Cardiac ventricle fibroblast (primary cell): ENCODE results near the gene C1orf115. TPM values are rescaled to one million over a fixed set of nuclear protein-coding genes. Genes with fewer than 3 reads are reported as not detected.

Experiments used
- total RNA-seq: library from RNA; depleted of rRNA; stranded (reverse); fragments of >200 nt; gene quantifications from 2 replicates; pipeline ENCODE4 v1.2.3, GENCODE V29; 2015

Gene C1orf115, protein sequence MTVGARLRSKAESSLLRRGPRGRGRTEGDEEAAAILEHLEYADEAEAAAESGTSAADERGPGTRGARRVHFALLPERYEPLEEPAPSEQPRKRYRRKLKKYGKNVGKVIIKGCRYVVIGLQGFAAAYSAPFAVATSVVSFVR
- total RNA-seq: 0.75 and 1.1 TPM in 2 replicates

DNA sequence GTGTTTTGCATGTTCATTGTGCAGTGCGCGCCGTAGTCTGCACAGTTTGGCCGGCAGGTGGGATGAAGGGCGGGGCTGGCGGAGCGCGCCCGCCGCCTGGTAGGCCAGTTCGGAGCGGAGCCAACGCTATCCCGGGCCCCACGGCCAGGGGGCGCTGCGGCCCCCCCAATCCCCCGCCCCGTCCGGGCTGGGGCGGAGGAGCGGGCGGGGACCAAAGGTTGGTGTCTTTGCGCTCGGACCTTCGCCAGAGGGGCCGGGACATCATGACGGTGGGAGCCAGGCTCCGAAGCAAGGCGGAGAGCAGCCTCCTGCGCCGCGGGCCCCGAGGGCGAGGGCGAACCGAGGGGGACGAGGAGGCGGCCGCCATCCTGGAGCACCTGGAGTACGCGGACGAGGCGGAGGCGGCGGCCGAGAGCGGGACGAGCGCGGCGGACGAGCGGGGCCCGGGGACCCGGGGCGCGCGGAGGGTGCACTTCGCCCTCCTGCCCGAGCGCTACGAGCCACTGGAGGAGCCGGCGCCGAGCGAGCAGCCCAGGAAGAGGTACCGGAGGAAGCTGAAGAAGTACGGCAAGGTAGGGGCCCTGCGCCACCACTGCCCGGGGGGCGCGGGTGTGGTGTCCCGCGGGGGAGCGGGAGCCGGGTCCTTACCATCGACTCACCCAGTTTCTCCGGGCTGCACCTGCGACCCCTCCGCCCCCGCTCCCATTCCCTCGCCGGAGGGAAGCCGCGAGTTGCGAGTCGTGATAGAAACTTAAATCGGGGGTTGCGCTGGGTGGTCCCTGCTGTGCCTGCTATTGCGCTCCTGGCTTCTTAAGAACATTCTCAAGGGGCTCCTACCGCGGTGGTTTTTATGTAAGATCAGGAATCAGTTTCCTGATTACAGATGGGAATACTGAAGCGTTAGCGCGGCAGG, at the start of gene C1orf115:
Gene C1orf115, plus strand, starts transcription at position 224 of the 913 bp plus-strand sequence. Its CDS starts 40 bp downstream, at position 264.

DNA sequence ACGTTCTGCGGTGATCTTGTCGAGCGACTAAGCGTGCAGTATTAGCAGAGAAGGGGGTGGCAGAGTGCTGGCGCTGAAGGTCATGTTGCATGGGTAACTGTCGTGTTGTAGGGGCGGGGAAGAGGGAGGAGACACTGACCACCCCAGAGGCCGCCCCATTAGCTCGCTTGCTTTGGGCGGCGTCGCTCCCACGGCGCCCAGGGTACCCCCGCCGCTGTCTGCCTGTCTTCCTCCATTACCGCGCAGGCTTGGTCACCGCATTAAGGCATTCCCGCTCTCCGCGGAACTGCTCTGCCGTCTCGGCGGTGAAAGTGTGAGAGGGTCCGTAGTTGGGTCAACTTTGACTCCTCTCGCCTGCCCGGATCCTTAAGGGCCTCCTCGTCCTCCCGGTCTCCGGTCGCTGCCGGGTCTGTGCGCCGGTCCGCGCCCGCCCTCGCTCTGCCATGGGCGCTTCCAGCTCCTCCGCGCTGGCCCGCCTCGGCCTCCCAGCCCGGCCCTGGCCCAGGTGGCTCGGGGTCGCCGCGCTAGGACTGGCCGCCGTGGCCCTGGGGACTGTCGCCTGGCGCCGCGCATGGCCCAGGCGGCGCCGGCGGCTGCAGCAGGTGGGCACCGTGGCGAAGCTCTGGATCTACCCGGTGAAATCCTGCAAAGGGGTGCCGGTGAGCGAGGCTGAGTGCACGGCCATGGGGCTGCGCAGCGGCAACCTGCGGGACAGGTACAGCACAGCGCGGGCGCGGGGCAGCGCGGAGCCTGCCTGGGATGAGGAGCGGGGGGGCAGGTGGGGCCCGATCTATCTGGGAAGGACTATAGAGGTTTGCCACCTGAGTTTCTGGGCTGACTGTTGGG, 58.1 kb downstream of the C1orf115 start, which contains the start of gene MTARC2:
Gene MTARC2, plus strand, starts transcription at position 234 of the 846 bp plus-strand sequence. Its CDS starts 210 bp downstream, at position 444.

Other genes with a start within 250 kb of the C1orf115 start
- gene MARK1, start 162.2 kb upstream of the C1orf115 start, total RNA-seq: 0.78 and 0.94 TPM in 2 replicates
- 11.8 and 12.2 TPM in 2 replicates for gene MTARC2, start 58.0 kb downstream of the C1orf115 start, total RNA-seq
- gene MTARC1, start 96.5 kb downstream of the C1orf115 start, total RNA-seq: 0.44 and 0.56 TPM in 2 replicates
- 10.8 and 16.7 TPM in 2 replicates for gene HLX, start 189.1 kb downstream of the C1orf115 start, total RNA-seq